ENCODE results near the gene NUDT3.
"Not testable (repeated sequence)": the region's sequence is repeated elsewhere in the genome, so short reads cannot be mapped to it uniquely, and the experiment has no call there.

The NUDT3 gene

DNA sequence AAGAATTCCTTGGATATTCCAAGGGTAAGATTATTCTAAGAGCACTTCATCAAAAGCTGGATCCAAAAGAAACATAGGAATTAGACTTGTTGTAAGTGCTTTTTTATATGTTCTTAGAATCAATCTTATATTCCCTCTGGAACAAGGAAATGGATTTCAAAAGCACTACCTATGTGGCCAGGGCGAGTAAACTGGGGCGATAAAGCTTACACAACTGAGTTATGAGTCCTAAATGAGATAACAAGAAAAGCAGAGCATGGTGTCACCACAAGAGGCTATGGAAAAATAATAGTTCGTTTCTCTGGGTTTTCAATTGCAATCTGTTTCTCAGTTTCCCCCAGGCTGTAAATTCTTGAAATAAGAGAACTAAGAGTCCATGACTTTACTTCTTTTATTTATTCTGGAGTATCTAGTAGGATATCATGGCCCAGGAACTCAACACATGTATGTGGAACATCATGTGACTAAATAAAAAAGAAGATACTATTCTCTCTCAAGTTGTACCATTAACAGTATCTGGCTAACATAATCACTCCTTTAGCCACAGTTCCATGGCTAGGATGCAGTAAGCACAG is 51.5 kb downstream of the NUDT3 start:
- DNase-seq = no peak

DNA sequence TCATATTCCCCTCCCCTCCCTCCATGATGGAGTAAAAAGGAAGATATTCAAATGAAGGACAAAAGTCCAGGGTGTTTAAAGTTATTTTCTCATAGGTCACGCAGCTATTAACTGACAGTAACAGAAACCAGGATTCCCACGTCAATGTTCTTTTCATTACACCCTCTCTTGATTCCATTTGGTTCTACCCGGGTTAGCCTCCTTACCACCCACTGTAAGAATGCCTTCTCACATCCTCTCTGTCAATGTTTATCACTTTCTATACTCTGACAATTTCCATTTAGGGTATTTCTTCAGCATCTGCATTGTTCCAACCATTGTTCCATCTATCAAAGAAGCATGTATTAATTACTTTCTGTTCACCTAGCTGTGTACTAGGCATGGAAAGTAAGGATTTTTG is 52.1 kb downstream of the NUDT3 start:
- DNase-seq = no peak

DNA sequence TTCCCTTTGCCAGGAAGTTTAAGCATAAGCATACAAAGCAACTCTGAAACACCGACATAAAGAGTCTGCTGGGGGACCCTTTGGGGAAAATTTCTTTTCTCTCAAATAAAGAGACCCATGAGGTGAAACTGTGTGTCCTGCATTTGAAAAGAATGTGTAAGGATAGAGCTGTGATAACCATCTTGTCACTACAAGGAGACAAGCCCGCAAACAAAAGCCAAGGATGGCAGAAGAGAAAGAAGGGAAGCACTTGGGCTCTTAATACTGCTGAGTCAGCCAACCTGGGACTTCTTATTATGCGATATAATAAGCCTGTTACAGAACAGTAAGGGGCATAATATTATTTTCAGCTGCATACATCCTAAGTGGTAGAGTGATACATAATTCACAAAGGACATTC is 52.5 kb downstream of the NUDT3 start:
- DNase-seq = no peak

DNA sequence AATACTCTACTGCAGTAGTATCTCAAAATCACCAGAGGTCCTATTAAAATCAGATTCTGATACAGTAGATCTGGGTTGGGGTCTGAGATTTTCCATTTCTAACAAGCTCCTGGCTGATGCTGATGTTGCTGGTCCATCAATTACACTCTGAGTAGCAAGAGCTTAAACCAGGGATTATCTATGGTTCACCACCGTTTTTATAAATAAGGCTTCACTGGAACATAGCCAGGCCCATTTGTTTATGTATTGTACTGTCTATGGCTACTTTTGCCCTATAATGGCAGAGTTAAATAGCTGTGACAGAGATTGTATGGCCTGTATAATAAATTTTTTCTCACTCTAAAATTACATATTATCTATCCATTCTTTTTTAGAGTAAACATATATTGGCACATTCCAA is 53.0 kb downstream of the NUDT3 start:
- DNase-seq = no peak

DNA sequence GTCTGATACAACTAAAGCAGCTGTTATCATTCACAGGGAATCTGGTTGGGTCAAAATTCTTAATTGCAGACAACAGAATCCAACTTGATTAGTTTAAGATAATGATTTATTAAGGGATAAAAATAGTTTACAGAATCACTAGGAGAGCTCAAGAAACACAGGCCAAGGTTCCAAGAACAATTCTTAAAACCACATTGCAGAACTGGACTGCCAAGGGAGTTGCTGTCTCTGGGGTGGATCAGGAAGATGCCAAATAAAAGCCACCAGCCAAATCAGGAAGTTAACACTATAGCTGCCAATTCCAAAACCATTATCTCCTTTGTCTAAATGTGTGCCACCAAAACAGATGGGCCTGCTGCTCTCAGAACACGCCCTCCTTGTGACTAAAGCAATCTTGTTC is 53.7 kb downstream of the NUDT3 start:
- DNase-seq = no peak

DNA sequence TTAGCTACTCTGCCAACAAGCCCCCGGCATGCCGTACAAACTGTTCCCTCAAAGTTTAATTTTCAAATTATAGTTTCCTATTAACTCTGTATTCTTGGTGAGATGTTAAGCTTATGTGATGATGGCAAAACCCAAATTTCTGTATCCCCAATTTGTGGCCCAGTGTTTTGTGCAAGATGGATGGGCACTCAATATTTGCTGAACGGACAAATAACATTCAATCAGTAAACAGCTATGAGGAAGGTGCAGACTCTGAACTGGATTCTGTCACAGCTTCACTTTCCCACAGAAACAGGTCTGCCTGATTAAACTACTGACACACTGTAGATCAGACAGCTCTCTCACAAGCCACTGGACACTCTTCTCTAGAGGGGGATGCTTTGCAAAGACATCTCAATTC is 54.1 kb downstream of the NUDT3 start:
- DNase-seq = no peak

DNA sequence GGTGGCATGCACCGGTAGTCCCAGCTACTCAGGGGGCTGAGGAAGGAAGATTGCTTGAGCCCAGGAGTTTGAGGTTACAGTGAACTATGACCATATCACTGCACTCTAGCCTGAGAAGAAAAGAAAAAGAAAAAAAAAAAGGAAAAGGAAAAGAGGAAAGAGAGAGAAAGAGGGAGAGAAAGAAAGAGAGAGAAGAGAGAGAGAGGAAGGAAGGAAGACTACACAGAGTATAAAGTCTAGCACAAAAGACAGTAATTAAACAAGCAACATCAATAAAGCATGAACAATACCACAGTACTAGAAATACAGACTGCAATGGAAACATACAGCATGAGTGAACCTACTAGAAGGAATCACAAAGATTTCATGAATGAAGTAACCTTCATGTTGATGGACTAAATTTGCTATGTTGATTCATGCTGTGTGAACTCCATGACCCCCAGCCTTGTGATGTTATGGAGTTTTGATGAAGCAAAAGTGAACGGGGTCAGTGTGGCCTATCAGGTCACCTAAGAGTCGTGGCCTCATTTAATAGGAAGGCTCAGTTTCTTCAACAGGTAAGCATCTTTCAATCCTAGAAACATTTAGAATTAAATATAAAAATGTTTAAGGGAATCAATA is 57.6 kb downstream of the NUDT3 start:
- DNase-seq = no peak

DNA sequence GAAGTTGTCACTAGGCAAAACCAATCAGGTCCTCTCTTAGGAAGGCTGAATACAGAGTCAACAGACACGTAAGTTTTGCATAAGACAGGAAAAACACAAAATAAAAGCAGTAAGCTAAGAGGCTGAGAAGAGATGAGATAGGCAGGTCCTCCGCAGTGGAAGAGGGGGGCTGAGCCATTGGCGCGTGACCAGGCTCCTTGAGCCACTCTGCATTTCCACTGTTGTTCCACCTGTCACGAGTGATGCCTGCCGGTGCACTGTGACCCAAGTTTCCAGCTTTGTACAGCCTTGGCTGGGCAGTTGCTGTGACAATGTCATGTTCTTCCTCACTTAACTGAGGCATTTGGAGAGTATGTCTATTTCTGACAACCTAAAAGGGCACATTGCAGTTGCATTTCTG is 58.6 kb downstream of the NUDT3 start:
- no peak for DNase-seq

DNA sequence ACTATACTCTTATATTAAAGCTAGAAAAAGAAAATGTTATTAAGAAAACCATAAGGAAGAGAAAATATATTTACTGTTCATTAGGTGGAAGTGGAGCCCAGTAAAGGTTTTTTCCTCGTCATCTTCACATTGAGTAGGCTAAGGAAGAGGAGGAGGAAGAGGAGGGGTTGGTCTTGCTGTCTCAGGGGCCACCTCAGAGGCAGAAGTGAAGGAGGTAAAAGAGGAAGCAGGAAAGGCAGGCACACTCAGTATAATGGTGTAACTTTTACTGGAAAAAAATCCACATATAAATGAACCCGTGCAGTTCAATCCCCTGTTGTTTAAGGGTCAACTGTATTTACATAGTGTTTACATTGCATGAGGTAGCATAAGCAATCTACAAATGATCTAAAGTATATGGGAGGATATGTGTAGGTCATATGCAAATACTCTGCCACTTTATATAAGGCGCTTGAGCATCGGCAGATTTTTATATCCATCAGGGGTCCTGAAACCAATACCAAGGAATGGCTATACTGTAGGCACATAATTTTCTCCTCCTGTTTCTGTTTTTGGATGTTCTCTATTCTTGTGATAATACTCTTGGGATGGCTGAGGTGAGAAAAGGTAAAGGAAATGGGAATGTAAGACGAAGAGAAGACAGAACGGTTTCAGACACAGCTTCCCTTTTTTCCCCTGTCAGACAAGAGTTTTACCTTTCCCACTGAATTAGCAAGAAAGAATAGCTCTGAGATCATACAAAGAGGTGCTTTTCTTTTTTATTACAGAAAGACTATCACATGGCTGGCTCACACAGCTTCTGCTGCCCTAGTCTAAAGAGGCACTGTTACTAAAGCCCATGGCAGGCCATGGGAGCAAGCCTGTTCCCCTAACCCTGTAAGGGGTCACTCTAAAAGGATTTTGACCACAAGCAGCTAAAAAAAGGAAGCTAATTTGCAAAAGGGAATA is 59.9 kb downstream of the NUDT3 start:
- DNase-seq = no peak

DNA sequence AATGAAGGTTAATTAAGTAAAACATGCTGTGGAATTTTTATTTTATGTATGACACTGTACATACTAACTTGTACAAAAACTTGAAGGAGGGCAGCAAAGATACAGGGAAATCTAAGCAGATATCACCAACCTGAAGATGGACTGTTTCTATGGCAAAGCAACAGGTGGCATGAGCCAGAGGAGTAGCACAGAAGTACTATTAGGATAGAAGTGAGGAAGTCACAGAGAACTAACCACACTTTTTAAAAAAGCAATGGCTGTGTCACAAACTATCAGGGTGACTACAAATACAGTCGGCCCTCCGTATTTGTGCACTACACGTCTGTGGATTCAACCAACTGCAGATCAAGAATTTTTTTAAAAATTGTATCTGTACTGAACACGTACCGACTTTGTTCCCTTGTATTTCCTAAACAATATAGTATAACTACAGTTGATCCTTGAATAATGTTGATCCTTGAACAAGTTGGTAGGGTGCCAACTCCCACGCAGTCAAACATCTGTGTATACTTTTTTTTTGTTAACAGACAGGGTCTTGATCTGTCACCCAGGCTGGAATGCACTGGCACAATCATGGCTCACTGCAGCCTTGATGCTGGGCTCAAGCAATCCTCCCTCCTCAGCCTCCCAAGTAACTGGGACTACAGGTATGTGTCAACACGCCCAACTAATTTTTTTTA is 61.0 kb downstream of the NUDT3 start:
- DNase-seq = no peak

DNA sequence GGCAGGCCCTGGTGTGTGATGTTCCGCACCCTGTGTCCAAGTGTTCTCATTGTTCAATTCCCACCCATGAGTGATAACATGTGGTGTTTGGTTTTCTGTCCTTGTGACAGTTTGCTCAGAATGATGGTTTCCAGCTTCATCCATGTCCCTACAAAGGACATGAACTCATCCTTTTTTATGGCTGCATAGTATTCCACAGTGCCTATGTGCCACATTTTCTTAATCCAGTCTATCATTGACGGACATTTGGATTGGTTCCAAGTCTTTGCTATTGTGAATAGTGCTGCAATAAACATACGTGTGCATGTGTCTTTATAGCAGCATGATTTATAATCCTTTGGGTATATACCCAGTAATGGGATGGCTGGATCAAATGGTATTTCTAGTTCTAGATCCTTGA is 62.7 kb downstream of the NUDT3 start:
- DNase-seq = not testable (repeated sequence)

DNA sequence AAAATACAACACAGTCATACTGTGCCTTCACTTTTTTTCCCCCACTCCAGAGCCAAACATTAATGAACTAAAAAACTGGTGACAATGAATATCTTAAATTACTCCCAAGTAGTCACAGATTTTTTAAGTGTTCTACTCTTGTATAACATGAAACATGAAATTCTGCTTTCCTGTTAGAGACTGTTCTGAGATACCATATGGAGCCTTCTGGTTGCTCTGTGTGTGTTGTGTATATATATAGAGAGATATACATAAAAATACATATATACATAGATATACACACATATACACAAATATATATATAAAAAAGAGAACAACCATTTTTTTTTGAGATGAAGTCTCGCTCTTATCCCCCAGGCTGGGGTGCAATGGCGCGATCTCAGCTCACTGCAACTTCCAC is 63.5 kb downstream of the NUDT3 start:
- no peak for DNase-seq

DNA sequence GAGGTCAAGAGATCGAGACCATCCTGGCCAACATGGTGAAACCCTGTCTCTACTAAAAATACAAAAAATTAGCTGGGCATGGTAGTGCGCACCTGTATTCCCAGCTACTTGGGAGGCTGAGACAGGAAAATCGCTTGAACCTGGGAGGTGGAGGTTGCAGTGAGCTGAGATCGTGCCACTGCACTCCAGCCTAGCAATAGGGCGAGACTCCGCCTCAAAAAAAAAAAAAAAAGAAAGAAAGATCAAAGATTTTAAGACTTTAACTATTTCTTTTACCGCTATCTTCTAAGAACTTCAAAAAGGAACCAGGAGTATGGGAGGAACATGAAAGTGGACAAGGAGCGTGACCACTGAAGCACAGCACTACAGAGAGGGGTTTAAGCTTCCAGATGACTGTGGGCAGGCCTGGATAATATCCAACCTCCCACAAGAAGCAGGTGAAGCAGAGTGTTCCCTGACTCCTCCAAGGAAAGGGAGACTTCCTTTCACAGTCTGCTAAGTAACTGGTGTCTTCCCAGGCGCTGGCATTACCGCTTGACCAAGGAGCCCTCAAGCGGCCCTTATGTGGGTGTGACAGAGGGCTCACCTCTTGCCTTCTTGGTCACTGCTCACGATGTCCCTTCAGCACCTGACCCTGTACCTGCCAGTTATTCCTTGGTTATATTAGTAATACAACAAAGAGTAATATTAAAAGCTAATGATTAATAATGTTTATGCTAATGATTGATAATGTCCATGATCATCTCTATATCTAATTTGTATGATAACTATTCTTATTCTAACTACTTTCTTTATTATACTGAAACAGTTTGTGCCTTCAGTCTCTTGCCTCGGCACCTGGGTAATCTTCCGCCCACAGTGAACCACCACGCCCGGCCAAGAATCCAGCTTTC is 64.9 kb downstream of the NUDT3 start:
- DNase-seq = not testable (repeated sequence)

DNA sequence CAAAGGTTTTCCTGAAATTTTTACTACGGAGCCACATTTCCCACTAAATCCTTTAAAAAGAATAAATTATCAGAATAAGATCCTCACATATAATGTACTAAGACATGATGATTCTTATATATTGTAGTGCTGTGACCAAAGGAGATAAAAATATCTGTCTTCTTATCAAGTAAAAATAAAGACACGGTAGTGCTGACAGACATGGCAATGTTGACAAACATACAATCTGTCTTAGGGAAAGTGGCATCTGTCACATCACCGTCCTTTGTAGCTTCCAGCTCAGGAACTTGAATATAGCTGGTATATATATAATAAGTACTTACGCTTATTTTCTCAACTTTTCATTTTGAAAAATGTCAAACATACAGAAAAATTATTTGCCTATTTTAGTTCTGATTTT is 66.8 kb downstream of the NUDT3 start:
- no peak for DNase-seq

DNA sequence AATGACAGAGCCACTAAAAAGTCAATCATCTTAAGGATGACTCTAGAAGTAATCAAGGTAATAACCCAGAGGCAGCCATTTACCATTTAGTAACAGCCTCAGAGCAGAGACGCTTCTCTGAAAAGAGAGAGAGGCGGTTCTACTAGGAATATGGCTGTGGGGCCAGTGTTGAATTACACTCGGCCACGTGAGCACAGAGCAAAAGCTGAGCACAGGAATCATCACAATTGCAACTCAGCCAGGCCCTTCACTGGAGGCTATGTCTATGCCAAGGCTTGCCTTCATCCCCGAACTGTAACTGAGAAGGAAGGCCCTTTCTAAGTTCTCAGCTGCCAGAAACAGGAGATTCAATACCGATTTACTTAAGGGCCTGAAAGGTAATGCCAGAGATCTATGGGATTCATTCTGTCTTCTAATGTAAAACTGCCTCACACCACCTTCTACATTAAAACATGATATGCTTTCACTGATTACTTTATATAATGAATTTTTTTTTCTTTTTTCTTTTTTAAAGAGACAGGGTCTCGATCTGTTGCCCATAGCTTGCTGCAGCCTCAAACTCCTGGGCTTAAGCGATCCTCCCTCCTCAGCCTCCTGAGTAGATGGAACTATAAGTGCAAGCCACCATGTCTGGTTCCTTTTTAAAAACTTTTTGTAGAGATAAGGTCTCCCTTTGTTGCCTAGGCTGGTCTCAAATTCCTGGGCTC is 67.6 kb downstream of the NUDT3 start:
- DNase-seq = no peak

DNA sequence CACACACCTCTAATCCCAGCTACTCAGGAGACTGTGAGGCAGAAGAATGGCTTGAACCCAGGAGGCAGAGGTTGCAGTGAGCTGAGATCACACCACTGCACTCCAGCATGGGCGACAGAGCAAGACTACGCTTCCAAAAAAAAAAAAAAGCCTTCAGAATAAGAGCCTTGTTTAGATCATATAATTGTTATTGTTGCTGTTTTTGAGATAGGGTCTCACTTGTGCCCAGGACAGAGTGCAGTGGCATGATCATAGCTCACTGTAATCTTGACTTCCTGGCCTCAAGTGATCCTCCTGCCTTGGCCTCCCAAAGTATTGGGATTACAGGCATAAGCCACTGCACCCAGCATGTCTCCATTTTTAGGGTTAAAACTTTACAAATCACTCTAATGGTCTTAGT is 68.2 kb downstream of the NUDT3 start:
- DNase-seq = not testable (repeated sequence)

DNA sequence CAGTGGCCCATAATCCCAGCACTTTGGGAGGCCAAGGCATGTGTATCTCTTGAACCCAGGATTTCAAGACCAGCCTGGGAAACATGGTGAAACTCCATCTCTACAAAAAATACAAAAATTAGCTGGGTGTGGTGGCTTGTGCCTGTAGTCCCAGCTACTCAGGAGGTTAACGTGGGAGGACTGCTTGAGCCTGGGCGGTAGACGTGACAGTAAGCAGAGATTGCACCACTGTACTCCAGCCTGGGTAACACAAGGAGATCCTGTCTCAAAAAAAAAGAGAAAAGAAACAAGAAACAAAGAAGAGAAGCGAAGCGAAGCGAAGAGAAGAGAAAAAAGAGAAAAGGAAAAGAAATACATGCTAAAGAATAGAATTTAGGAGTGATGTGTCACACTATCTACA is 69.2 kb downstream of the NUDT3 start:
- no peak for DNase-seq

DNA sequence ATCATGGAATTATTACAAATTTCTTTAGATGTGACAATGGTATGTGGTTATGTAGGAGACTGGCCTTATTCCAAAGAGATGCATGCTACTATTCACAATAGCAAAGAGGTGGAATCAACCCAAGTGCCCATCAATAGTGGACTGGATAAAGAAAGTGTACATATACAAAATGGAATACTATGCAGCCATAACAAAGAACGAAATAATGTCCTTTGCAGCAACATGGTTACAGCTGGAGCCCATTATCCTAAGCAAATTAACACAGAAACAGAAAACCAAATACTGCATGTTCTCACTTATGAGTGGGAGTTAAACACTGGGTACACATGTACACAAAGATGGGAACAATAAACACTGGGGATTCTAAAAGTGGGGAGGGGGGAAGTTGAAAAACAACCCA is 69.7 kb downstream of the NUDT3 start:
- no peak for DNase-seq

DNA sequence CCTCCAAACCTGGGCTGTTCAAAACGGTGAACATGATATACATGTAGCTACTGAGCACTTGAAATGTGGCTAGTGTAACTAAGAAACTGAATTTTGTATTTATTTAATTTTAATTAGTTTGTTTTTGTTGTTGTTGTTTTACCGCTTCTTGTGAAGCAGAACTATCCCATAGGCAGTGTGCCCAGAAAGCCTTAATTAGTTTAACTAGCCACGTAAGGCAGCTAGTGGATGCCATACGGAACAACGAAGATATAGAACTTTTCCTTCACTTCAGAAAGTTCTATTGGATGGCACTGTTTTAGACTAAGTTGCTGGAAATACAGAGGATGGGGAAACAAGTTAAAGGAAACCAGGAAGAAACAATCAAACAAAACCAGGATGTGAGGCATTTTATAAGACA is 70.6 kb downstream of the NUDT3 start:
- no peak for DNase-seq

DNA sequence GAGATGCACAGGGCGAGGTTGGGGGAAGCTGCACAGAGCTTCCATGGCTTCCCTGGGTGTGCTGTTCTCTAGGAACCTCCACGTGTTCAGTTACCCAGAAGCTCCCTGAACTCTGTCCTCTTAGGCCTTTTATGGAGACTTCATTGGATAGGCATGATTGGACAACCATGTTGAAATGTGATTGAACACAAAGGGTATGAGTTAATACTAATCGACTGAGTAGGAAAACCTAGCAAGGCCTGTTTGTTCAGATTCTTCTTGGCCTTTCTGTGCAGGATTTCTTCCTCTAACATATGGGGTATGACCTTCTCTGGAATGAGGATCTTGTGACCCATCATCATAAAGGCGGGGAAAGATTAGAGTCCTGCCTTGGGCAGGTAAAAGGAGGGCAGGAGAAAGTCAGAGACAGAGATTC is 73.0 kb downstream of the NUDT3 start:
- DNase-seq = no peak

DNA sequence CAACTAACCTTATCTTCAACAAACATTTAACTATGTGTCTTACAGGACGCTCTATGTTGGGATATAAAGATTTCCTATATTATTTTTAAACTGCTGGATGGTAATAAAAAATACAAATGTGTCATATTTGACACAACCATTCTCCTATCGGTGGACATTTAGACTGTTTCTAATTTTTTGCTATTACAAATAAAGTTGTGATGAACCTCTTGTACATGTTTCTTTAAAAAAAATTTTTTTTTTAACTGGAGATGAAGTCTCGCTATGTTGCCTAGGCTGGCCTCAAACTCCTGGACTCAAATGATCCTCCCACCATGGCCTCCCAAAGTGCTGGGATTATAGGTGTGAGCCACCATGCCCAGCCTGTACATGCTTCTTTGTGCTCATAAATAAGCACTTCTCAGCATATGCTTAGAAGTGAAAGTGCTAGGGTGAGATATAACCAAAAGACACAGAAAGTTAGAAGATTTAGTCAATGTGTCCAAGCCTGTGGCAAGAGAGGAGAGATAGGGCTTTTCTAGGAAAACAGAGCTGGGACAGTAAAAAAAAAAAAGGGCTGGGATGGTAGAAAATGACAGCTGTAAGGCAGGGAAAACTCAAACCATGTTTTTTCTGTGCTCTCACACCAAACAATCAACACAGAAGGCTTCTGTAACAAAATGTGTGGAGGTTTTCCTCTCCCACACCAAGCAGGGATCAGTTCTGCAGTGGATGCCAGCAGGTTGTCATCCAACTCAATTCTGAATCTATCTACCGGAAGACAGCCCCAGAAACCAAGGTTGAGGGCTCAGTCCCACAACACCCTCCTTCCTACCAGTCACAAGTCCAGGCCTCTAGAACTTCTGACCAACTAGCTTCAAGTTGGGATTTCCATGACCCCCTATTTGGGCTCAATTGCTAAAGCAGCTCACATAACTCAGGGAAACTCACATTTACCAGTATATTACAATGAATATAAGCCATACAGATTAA is 73.7 kb downstream of the NUDT3 start:
- no peak for DNase-seq
